NCI-H82 treated with DMSO at 0.1 percent for 48 hours (cell line): ENCODE measurements around the gene KRABD2.
A peak's percentile ranks its signal among the peaks of the same experiment; 100 is the strongest.
"Not testable (repeated sequence)": the region's sequence is repeated elsewhere in the genome, so short reads cannot be mapped to it uniquely, and the experiment has no call there.

Experiments used
- DNase-seq: peaks from one replicate; lab custom pipeline; 2025; ENCODE audit not compliant: unreplicated experiment; lab: John Stamatoyannopoulos, UW

KRABD2 gene

GRCh38 chr17:8362651-8363332 is 13.7 kb downstream of the KRABD2 start:
- no peak for DNase-seq

- DNase-seq, result no peak
These were observed 15.8 kb downstream of the KRABD2 start for GRCh38 chr17:8360751-8361150.

GRCh38 chr17:8360260-8360659 is 16.2 kb downstream of the KRABD2 start:
- no peak for DNase-seq

GRCh38 chr17:8359769-8360168 is 16.7 kb downstream of the KRABD2 start:
- peak; percentile 31 for DNase-seq

GRCh38 chr17:8357910-8358309 is 18.6 kb downstream of the KRABD2 start:
- DNase-seq, result no peak

GRCh38 chr17:8354236-8354635 is 22.3 kb downstream of the KRABD2 start:
- DNase-seq, result no peak

GRCh38 chr17:8353736-8354135 is 22.8 kb downstream of the KRABD2 start:
- no peak for DNase-seq

GRCh38 chr17:8350339-8350738 is 26.2 kb downstream of the KRABD2 start:
- DNase-seq, result no peak

- not testable (repeated sequence) for DNase-seq
These were observed 29.5 kb downstream of the KRABD2 start for GRCh38 chr17:8347001-8347400.

- DNase-seq, result no peak
These were observed 30.4 kb downstream of the KRABD2 start for GRCh38 chr17:8345951-8346665.

GRCh38 chr17:8345052-8345690 is 31.3 kb downstream of the KRABD2 start:
- DNase-seq, result no peak

GRCh38 chr17:8341456-8341855 is 35.0 kb downstream of the KRABD2 start:
- DNase-seq, result no peak

- no peak for DNase-seq
These were observed 37.0 kb downstream of the KRABD2 start, which contains the start of gene ODF4 for GRCh38 chr17:8339540-8339939. Gene ODF4, plus strand, starts transcription at chr17:8339840. Its CDS starts 212 bp downstream, at chr17:8340052.

GRCh38 chr17:8338753-8339140 is 37.8 kb downstream of the KRABD2 start:
- DNase-seq, result no peak

- peak; percentile 54 for DNase-seq
These were observed 38.4 kb downstream of the KRABD2 start for GRCh38 chr17:8337802-8338752.

- no peak for DNase-seq
These were observed 43.2 kb downstream of the KRABD2 start for GRCh38 chr17:8333281-8333680.

- DNase-seq, result no peak
These were observed 43.8 kb downstream of the KRABD2 start for GRCh38 chr17:8332688-8333087.

- no peak for DNase-seq
These were observed 44.4 kb downstream of the KRABD2 start for GRCh38 chr17:8332128-8332527.

- no peak for DNase-seq
These were observed 49.2 kb downstream of the KRABD2 start for GRCh38 chr17:8327303-8327649.
